ENCODE data around the gene SMARCC2.

DNA sequence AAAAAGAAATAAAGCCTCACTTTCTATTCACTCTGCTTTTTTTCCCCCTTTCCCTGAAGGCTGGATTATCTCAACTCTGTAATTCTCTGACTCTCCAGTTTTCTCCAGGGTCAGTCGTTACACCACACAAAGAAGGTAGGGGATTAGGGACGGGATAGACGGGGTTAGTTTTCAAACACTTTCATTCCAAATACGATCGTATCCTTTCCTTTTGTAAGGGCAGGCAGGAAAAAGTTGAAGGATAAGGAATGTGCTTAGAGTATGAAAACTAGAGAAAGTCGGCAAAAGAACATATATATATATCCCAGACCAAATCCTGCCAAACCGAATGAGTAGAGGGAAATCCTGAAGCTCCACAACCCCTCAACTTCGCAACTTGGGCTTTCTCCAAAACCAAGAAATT, 61.8 kb downstream of the SMARCC2 start:
- TF ChIP-seq POLR2A (IDR thresholded peaks at IDR 0.05) = no peak
- TF ChIP-seq, protein P1, sequence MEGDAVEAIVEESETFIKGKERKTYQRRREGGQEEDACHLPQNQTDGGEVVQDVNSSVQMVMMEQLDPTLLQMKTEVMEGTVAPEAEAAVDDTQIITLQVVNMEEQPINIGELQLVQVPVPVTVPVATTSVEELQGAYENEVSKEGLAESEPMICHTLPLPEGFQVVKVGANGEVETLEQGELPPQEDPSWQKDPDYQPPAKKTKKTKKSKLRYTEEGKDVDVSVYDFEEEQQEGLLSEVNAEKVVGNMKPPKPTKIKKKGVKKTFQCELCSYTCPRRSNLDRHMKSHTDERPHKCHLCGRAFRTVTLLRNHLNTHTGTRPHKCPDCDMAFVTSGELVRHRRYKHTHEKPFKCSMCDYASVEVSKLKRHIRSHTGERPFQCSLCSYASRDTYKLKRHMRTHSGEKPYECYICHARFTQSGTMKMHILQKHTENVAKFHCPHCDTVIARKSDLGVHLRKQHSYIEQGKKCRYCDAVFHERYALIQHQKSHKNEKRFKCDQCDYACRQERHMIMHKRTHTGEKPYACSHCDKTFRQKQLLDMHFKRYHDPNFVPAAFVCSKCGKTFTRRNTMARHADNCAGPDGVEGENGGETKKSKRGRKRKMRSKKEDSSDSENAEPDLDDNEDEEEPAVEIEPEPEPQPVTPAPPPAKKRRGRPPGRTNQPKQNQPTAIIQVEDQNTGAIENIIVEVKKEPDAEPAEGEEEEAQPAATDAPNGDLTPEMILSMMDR (IDR thresholded peaks at IDR 0.05 in 4 of 5, conservative IDR thresholded peaks at IDR 0.05 in 1 of 5) = no peak
